SK-N-SH (cell line): Measurements from ENCODE around the gene DOK6. TPM values are rescaled to one million over a fixed set of nuclear protein-coding genes. Genes with fewer than 3 reads are reported as not detected.

Experiments
- CTCF ChIA-PET: fragments of 300-600, 350-600 bp; formaldehyde crosslinking; extraction: SDS; loops from one replicate; lab custom pipeline; 2021; lab: Yijun Ruan, JAX
- POLR2A ChIA-PET: fragments of 350-600 bp; sonication (Branson Sonifier 250); formaldehyde crosslinking; extraction: SDS; loops from one replicate; lab custom pipeline; 2020; ENCODE audit warnings: antibody characterized with exemption, inconsistent platforms; lab: Yijun Ruan, JAX
- DNase-seq: peaks from one replicate; pipeline ENCODE4 v3.0.0; 2012
- H2AFZ ChIP-seq: fragments of 200-600 bp; sonication (generic); 2 replicates; pipeline ENCODE4 v1.8.1; 2016; ENCODE audit warnings: antibody characterized with exemption, mild to moderate bottlenecking, low read depth
- H3F3A ChIP-seq: fragments of 200-600 bp; sonication (generic); replicated peaks from 2 replicates; pipeline ENCODE3; 2016; ENCODE audit warnings: antibody characterized with exemption, mild to moderate bottlenecking; ENCODE audit not compliant: insufficient read depth
- H3K27ac ChIP-seq, 2 experiments: fragments of 200-500 bp in 1 of 2; fragments of 200-600 bp in 1 of 2; sonication (Bioruptor generic) in 1 of 2; sonication (generic), shearing (Covaris generic) in 1 of 2; 2 replicates each; pipeline versions ENCODE4 v1.5.1 to v1.6.1; 2014 to 2016; ENCODE audit warnings: low read depth in 2 of 2, inconsistent platforms in 1 of 2, low read length in 1 of 2, mild to moderate bottlenecking in 1 of 2, mixed read lengths in 1 of 2
- H3K27me3 ChIP-seq: fragments of 200-600 bp; sonication (generic), shearing (Covaris generic); 2 replicates; pipeline ENCODE4 v1.6.1; 2016; ENCODE audit warnings: mixed run types; ENCODE audit not compliant: insufficient read depth
- H3K36me3 ChIP-seq, 2 experiments: fragments of 200-500 bp in 1 of 2; fragments of 200-600 bp in 1 of 2; sonication (Bioruptor generic) in 1 of 2; sonication (generic) in 1 of 2; replicated peaks in 1 of 2; 2 replicates each; pipeline versions ENCODE3 to v1.5.1; 2014 to 2016; ENCODE audit warnings: low read length in 1 of 2, mild to moderate bottlenecking in 1 of 2; ENCODE audit not compliant: insufficient read depth in 2 of 2, control insufficient read depth in 1 of 2
- H3K4me1 ChIP-seq, 2 experiments: fragments of 200-500 bp in 1 of 2; fragments of 200-600 bp in 1 of 2; sonication (Bioruptor generic) in 1 of 2; sonication (generic), shearing (Covaris generic) in 1 of 2; 2 replicates each; pipeline versions ENCODE4 v1.5.1 to v1.6.1; 2014 to 2016; ENCODE audit warnings: low read depth in 1 of 2, low read length in 1 of 2, mixed run types in 1 of 2; ENCODE audit not compliant: insufficient read depth in 2 of 2, control insufficient read depth in 1 of 2
- H3K4me2 ChIP-seq: fragments of 200-600 bp; sonication (generic), shearing (Covaris generic); 2 replicates; pipeline ENCODE4 v1.6.1; 2017; ENCODE audit warnings: mixed run types
- H3K4me3 ChIP-seq, 2 experiments: fragments of 200-500 bp in 1 of 2; fragments of 200-600 bp in 1 of 2; sonication (Bioruptor generic) in 1 of 2; sonication (generic), shearing (Covaris generic) in 1 of 2; 2 replicates each; pipeline versions ENCODE4 v1.5.1 to v1.8.1; 2014 to 2016; ENCODE audit warnings: low read depth in 2 of 2, inconsistent platforms in 1 of 2, low read length in 1 of 2, mild to moderate bottlenecking in 1 of 2, mixed read lengths in 1 of 2, moderate library complexity in 1 of 2
- H3K79me2 ChIP-seq: fragments of 200-600 bp; sonication (generic); 2 replicates; pipeline ENCODE4 v1.8.1; 2017; ENCODE audit warnings: mild to moderate bottlenecking; ENCODE audit not compliant: insufficient read depth
- H3K9ac ChIP-seq: fragments of 200-600 bp; sonication (generic); 2 replicates; pipeline ENCODE4 v1.6.1; 2017; ENCODE audit warnings: mixed run types
- H3K9me2 ChIP-seq: fragments of 200-600 bp; sonication (generic); 2 replicates; pipeline ENCODE4 v1.6.1; 2017; ENCODE audit warnings: mixed run types
- H3K9me3 ChIP-seq: fragments of 200-600 bp; sonication (generic); 2 replicates; pipeline ENCODE4 v1.6.1; 2017; ENCODE audit warnings: mixed run types, mild to moderate bottlenecking, moderate library complexity
- H4K20me1 ChIP-seq: fragments of 200-600 bp; sonication (generic); 2 replicates; pipeline ENCODE4 v1.6.1; 2017; ENCODE audit warnings: mild to moderate bottlenecking, mixed run types; ENCODE audit not compliant: insufficient read depth
- ELF1 ChIP-seq: IDR thresholded peaks from 2 replicates; pipeline ENCODE4 v1.4.0; 2012
- EP300 ChIP-seq, 2 experiments: IDR thresholded peaks; 2 replicates each; pipeline versions ENCODE4 v1.4.0 to v1.6.1; 2012; ENCODE audit warnings: borderline replicate concordance in 1 of 2, low read depth in 1 of 2, low read length in 1 of 2
- FOXM1 ChIP-seq: IDR thresholded peaks from 2 replicates; pipeline ENCODE4 v1.4.0; 2012; ENCODE audit warnings: low read depth, mild to moderate bottlenecking
- GABPA ChIP-seq: IDR thresholded peaks from 2 replicates; pipeline ENCODE4 v1.4.0; 2012; ENCODE audit warnings: low read depth, mild to moderate bottlenecking
- GATA2 ChIP-seq: sonication (generic); formaldehyde crosslinking; IDR thresholded peaks from 2 replicates; pipeline ENCODE4 v1.5.0; 2020; ENCODE audit warnings: mild to moderate bottlenecking, missing genetic modification reagents
- MEF2A ChIP-seq: IDR thresholded peaks from 2 replicates; pipeline ENCODE4 v1.4.0; 2012; ENCODE audit warnings: low read depth, borderline replicate concordance
- NFIC ChIP-seq: IDR thresholded peaks from 2 replicates; pipeline ENCODE4 v1.4.0; 2012; ENCODE audit warnings: borderline replicate concordance
- RCOR1 ChIP-seq: fragments of 150-350 bp; IDR thresholded peaks from 2 replicates; pipeline ENCODE4 v1.6.1; 2017; ENCODE audit warnings: antibody characterized with exemption, low read length
- SMC3 ChIP-seq: IDR thresholded peaks from 2 replicates; pipeline ENCODE4 v1.6.1; 2012; ENCODE audit warnings: low read depth, low read length, improper control_type of control experiment
- TAF1 ChIP-seq: IDR thresholded peaks from 2 replicates; pipeline ENCODE4 v1.6.1; 2012; ENCODE audit warnings: low read depth, mild to moderate bottlenecking, low read length, moderate library complexity, borderline replicate concordance
- TCF12 ChIP-seq: IDR thresholded peaks from 2 replicates; pipeline ENCODE4 v1.4.0; 2012
- TEAD4 ChIP-seq: IDR thresholded peaks from 2 replicates; pipeline ENCODE4 v1.4.0; 2012; ENCODE audit warnings: mild to moderate bottlenecking, borderline replicate concordance; ENCODE audit not compliant: insufficient read depth
- WGBS: methylation state at CpG from one replicate; pipeline ENCODE4 v1.1.6; 2017; ENCODE audit warnings: low lambda C conversion rate; 5-methylcytosine and 5-hydroxymethylcytosine counted together
- polyA plus RNA-seq, 3 experiments: library from polyadenylated mRNA; depleted of rRNA; stranded (reverse); fragments of >200 nt; gene quantifications; 2 replicates each; pipeline ENCODE4 v1.2.3, GENCODE V29; 2012
- TF ChIP-seq, protein P1 (sequence below): IDR thresholded peaks from 2 replicates; pipeline ENCODE4 v1.4.0; 2012; ENCODE audit warnings: low read depth, borderline replicate concordance
- TF ChIP-seq, protein P2 (sequence below): fragments of 150-350 bp; IDR thresholded peaks from 2 replicates; pipeline ENCODE4 v1.6.1; 2017; ENCODE audit warnings: antibody characterized with exemption, low read length, low read depth, borderline replicate concordance
- TF ChIP-seq, protein P3 (sequence below): fragments of 200-600 bp; sonication (generic); IDR thresholded peaks from 2 replicates; pipeline ENCODE4 v1.6.1; 2017; ENCODE audit warnings: antibody characterized with exemption, mild to moderate bottlenecking, moderate library complexity

The DOK6 gene
- polyA plus RNA-seq, 1 of the 3 experiments (the other 2 are of a cell fraction) = 3.9 TPM

DNA sequence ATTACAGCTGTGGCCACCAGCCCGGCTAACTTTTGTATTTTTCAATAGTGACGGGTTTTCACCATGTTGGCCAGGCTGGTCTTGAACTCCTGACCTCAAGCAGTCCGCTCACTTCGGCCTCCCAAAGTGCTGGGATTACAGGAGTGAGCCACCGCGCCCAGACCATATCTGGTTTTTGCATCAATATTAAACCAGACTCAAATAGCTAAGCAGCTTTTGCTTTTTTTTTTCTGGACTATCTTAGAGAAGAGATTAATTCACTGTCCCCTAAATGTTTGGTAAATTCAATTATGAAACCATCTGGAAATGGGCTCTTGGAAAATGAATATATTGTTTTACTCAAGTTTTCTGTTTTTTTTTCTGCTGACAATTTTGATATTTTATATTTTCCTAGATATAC lies 183.7 kb downstream of the DOK6 start:
- no peaks in the 10 kb centered on the region for H4K20me1 ChIP-seq
- no peaks in the 10 kb centered on the region for H3K27me3 ChIP-seq
- no peaks in the 10 kb centered on the region for H3K36me3 ChIP-seq
- no peaks in the 10 kb centered on the region for H3F3A ChIP-seq
- WGBS = 79% methylated on average over 6 of the region's 6 CpGs
- no peak overlapping the region for H3K4me2 ChIP-seq
- H3K27ac ChIP-seq = peak overlapping the region in 1 of 2 experiments; percentile 34; a peak in 1 of 4 replicates
- H3K9ac ChIP-seq = no peak overlapping the region
- ChIA-PET CTCF (interaction anchor here (0.6 kb wide), 1 partner anchor 386 kb away, joined by 3 read pairs; no protein-coding TSS in a partner anchor), POLR2A (no interaction called here)
- H2AFZ ChIP-seq = no peak overlapping the region
- peaks cover 0 to 6% of the 10 kb centered on the region in 2 experiments; a peak in 2 of 4 replicates for H3K4me1 ChIP-seq
- DNase-seq = peak; percentile 23
- no peaks in the 10 kb centered on the region for H3K79me2 ChIP-seq
- H3K9me3 ChIP-seq = no peaks in the 10 kb centered on the region; the same call in 1 of the 2 replicates
- peak; percentile 85 for TF ChIP-seq RCOR1
- TF ChIP-seq EP300 (IDR thresholded peaks at IDR 0.05; ENCODE audit: borderline replicate concordance in 1 of 2, low read depth in 1 of 2, low read length in 1 of 2) = peak in 1 of 2 experiments; percentile 66; a peak in 1 of 4 replicates
- TF ChIP-seq FOXM1 = no peak
- peak; percentile 73 for TF ChIP-seq GATA2 (CRISPR knock-in tag)
- TF ChIP-seq ELF1 = no peak
- peak; percentile 15; the same call in 1 of the 2 replicates for TF ChIP-seq TCF12
- no peaks in the 10 kb centered on the region for H3K9me2 ChIP-seq
- H3K4me3 ChIP-seq = no peak overlapping the region

DNA sequence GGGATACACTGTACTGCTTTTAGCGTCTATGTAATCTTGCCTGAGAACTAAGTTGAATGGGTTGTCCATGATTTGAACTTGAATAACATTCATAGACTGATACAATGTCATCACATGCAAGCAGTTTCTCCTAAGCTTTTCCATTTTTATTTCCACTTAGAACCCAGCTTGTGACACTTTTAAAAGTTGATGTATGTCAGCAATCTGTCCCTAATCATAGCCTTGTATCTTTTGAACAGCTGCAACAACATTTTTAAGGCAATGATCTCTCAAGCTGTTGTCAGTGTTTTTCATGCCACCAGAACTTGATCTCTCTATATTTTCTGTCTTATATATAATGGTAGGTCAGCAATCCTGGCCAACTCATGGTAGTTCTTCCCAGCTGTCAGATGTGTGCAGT lies 185.0 kb downstream of the DOK6 start:
- Histone ChIP-seq H4K20me1 (no peaks in the 10 kb centered on the region), H2AFZ (no peak overlapping the region), H3K9ac (no peak overlapping the region), H3K27ac (no peak overlapping the region; a peak in 1 of 4 replicates), H3K9me2 (no peaks in the 10 kb centered on the region), H3K4me3 (no peak overlapping the region), H3K79me2 (no peaks in the 10 kb centered on the region), H3K36me3 (no peaks in the 10 kb centered on the region), H3K27me3 (no peaks in the 10 kb centered on the region), H3F3A (no peaks in the 10 kb centered on the region), H3K4me2 (no peak overlapping the region), H3K9me3 (no peaks in the 10 kb centered on the region; the same call in 1 of the 2 replicates), H3K4me1 (peaks cover 0 to 6% of the 10 kb centered on the region in 2 experiments; a peak in 2 of 4 replicates)
- no peak for DNase-seq
- CTCF ChIA-PET = interaction anchor here (0.8 kb wide), 1 partner anchor 11 kb away, joined by 3 read pairs; no protein-coding TSS in a partner anchor
- POLR2A ChIA-PET = no interaction called here
- TF ChIP-seq GATA2 (CRISPR knock-in tag) (no peak), NFIC (no peak), SMC3 (no peak), TEAD4 (no peak), GABPA (no peak), TAF1 (no peak), MEF2A (no peak)
- TF ChIP-seq, protein P1, sequence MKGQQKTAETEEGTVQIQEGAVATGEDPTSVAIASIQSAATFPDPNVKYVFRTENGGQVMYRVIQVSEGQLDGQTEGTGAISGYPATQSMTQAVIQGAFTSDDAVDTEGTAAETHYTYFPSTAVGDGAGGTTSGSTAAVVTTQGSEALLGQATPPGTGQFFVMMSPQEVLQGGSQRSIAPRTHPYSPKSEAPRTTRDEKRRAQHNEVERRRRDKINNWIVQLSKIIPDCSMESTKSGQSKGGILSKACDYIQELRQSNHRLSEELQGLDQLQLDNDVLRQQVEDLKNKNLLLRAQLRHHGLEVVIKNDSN = no peak
- TF ChIP-seq, protein P2, sequence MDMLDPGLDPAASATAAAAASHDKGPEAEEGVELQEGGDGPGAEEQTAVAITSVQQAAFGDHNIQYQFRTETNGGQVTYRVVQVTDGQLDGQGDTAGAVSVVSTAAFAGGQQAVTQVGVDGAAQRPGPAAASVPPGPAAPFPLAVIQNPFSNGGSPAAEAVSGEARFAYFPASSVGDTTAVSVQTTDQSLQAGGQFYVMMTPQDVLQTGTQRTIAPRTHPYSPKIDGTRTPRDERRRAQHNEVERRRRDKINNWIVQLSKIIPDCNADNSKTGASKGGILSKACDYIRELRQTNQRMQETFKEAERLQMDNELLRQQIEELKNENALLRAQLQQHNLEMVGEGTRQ = no peak
- TF ChIP-seq, protein P3, sequence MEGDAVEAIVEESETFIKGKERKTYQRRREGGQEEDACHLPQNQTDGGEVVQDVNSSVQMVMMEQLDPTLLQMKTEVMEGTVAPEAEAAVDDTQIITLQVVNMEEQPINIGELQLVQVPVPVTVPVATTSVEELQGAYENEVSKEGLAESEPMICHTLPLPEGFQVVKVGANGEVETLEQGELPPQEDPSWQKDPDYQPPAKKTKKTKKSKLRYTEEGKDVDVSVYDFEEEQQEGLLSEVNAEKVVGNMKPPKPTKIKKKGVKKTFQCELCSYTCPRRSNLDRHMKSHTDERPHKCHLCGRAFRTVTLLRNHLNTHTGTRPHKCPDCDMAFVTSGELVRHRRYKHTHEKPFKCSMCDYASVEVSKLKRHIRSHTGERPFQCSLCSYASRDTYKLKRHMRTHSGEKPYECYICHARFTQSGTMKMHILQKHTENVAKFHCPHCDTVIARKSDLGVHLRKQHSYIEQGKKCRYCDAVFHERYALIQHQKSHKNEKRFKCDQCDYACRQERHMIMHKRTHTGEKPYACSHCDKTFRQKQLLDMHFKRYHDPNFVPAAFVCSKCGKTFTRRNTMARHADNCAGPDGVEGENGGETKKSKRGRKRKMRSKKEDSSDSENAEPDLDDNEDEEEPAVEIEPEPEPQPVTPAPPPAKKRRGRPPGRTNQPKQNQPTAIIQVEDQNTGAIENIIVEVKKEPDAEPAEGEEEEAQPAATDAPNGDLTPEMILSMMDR = no peak
- WGBS = 100% methylated on average over 1 of the region's 1 CpG
